ENCODE data around the gene ANKRD29.

- TF ChIP-seq CTCF (IDR thresholded peaks at IDR 0.05; ENCODE audit: low read length) (no peak), EZH2 (IDR thresholded peaks at IDR 0.05; ENCODE audit: borderline replicate concordance, low read length) (no peak)
Measured at GRCh38 chr18:23645568-23646175, 17.0 kb downstream of the ANKRD29 start.

Data from OCI-LY1 (cell line).